Measurements from ENCODE around the gene MTHFR.

MTHFR gene

GRCh38 chr1:11736746-11737639 is 68.8 kb downstream of the MTHFR start:
- no peak for DNase-seq (ENCODE audit: low read depth in 2 of 2, low spot score in 1 of 2)

- DNase-seq (ENCODE audit: low read depth in 2 of 2, low spot score in 1 of 2) = peak; percentile 61 to 77
Observed at GRCh38 chr1:11735854-11736745, 69.7 kb downstream of the MTHFR start, which contains the start of gene AGTRAP. Gene AGTRAP, plus strand, starts transcription at chr1:11736136. Its CDS starts 73 bp downstream, at chr1:11736209.

Measured in stimulated activated CD8-positive, alpha-beta memory T cell treated with anti-CD3 and anti-CD28 coated beads, Interleukin-4, amount 100 ng/mL, for 4 hours (primary cell).